GM18907 (cell line): ENCODE results near the gene RAB4B.
"Not testable (repeated sequence)": the region's sequence is repeated elsewhere in the genome, so short reads cannot be mapped to it uniquely, and the experiment has no call there.

Experiments
- ATAC-seq: cut with Tn5 transposase; IDR thresholded peaks from one replicate; pipeline ENCODE4 v1.9.1; 2021; ENCODE audit warnings: mild to moderate bottlenecking, moderate library complexity; ENCODE audit not compliant: unreplicated experiment

RAB4B gene, protein sequence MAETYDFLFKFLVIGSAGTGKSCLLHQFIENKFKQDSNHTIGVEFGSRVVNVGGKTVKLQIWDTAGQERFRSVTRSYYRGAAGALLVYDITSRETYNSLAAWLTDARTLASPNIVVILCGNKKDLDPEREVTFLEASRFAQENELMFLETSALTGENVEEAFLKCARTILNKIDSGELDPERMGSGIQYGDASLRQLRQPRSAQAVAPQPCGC

DNA sequence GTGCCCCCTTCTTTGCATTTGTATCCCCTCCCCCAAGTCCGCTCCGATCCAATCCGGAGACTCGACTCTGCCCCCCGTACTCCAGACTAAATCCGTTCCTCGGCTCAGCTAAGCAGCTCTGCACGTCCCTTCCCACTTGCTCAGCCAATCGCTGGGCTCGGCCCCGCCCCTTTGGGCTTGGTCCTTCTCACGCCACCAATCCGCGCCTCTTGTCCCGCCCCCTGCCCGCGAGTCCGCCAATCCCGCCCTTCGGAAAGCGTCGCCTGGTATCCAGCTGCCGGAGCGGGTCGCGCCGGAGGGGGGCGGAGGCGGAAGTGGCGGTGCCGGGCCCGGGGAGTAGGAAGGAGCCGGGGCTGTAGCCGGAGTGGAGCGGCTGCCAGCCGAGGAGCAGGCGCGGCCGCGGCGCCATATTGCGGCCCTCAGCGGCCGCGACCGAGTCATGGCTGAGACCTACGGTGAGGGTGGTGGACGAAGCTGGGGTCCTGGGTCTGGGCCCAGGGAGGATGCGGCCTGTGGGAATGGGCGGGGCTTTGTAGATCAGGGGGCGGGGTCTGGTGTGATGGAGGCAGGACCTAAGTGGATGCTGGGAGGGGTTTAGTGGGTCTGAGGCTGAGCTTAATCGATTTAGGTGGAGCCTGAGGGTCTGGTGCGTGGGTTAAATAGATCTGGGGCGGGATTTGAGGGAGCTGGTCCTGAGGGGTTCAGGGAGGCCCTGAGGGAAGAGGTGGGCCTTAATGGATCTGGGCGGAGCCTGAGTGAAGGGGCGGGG lies at the start of gene RAB4B:
RAB4B (plus strand) TSS at position 311 of the 769 bp plus-strand sequence; CDS start at position 440, 129 bp downstream.
- ATAC-seq = peak; percentile 64

DNA sequence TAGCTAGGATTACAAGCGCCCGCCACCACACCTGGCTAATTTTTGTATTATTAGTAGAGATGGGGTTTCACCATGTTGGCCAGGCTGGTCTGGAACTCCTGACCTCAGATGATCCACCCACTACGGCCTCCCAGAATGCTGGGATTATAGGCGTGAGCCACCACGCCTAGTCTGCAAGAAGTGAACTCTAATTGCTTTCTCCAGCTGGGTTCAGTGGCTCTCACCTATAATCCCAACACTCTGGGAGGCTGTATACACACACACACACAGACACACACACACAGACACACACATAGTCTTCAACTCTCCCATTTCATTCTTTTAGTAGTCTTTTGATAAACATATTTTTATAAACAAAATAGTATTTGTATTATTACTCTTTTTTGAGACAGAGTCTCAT lies 48.0 kb upstream of the RAB4B start:
- ATAC-seq = not testable (repeated sequence)

DNA sequence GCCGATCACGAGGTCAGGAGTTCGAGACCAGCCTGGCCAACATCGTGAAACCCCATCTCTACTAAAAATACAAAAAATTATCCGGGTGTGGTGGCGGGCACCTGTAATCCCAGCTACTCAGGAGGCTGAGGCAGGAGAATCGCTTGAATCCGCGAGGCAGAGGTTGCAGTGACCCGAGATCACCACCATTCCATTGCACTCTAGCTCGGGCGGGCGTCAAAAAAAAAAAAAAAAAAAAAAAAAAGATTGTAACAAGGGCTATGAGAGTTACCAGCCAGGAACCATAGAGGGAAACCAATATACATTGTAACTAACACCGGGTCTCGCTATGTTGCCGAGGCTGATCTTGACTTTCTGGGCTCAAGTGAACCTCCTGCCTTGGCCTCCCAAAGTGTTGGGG lies 45.7 kb upstream of the RAB4B start:
- ATAC-seq = not testable (repeated sequence)

DNA sequence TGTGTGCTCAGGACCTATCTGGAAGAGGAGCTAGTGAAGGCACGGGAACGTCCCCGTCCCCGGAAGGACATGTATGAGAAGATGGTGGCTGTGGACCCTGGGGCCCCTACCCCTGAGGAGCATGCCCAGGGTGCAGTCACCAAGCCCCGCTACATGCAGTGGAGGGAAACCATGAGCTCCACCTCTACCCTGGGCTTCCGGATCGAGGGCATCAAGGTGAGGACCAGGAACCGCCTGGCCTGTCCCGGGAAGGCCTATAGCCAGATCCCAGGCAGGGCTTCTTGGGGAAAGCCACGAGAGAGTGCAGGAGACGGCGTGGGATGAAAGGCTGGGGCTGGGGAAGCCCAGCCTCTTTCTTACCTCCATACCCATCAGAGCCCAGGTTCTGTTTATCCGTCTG lies 44.9 kb upstream of the RAB4B start:
- ATAC-seq = no peak

DNA sequence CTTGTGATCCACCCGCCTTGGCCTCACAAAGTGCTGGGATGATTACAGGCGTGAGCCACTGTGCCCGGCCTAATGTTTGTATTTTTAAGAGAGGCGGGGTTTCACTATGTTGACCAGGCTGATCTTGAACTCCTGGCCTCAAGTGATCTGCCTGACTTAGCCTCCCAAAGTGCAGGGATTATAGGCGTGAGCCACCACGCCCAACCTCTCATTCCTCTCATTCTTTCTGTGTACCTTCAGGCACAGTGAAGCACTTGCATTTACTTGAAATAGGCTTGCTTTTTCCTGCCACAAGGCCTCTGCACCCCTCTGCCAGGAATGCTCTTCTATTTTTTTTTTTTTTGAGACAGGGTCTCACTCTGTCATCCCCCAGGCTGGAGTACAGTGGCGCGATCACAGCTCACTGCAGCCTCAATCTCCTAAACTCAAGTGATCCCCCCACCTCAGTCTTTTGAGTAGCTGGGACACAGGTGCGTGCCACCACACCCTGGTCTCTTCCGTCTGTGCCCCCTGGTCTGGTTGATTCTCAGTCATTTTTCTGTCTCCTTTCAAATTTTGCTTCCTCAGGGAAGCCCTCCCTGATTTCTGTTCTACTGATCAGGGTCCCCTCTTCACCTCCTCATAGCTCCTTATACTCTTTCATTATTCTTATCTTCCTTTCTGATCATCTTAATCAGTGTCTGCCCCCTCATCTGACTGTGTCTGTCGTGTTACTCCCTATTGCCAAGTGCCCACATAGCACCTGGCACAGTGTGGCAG lies 42.9 kb upstream of the RAB4B start:
- ATAC-seq = no peak

DNA sequence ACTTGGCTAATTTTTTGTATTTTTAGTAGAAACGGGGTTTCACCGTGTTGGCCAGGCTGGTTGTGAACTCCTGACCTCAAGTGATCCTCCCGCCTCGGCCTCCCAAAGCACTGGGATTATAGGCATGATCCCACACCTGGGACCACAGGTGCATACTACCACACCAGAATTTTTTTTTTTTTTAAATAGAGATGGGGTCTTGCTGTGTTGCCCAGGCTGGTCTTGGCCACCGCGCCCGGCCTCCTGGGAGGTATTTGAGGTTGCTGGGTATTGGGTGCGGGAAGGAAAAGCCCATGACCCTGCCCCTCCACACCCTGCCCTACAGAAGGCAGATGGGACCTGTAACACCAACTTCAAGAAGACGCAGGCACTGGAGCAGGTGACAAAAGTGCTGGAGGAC lies 41.4 kb upstream of the RAB4B start:
- no peak for ATAC-seq

DNA sequence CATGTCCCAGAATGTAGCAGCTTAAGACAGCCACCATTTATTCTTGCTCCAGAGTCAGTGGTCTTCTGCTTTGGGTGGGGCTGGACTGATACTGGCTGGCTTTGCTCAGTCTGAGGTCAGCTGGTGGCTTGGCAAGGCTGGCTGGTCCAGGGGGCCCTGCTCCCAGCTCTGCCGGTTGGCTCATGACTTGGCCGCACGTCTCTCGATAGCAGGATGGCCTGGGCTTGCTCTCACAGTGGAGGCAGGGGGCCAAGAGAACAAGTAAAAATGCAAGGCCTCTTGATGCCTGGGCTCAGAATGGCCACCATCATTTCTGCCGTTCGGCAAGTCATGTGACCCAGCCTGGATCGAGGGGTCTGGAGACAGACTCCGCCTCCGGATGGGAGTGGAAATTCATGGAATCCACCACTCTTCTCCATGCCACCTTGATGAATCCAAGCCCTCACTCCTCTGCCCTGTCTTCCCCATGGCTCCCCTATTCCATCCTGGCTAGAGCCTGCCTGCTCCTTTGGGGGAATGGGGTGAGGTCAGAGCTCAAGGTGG lies 40.9 kb upstream of the RAB4B start:
- no peak for ATAC-seq

DNA sequence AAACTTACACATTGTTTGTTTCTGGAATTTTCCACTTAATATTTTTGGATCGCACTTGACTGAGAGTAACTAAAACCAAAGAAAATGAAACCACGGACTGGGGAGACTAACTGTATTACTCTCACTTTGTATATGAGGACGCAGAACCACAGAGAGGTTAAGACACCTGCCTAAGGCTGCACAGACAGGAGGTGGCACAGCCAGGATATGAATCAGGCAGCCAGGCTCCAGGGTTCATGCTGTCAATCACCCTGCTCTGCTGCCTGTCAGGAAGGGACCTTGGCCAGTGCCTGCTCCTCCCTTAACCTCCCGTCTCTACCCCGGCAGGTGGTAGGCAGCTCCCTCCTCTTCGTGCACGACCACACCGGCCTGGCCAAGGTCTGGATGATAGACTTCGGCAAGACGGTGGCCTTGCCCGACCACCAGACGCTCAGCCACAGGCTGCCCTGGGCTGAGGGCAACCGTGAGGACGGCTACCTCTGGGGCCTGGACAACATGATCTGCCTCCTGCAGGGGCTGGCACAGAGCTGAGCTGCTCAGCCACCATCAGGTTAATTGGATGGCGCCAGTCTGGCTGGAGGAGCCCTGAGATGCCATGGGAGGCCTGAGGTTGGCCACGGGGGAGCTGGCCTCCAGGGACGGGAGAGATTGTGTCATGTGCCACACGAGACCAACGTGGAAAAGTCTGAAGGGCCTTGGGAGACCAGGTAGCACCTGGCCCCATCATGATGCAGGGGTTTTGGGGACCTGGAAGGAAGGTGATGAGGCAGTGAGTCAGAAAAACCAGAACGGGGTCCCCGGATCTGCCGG lies 38.8 kb upstream of the RAB4B start:
- no peak for ATAC-seq

DNA sequence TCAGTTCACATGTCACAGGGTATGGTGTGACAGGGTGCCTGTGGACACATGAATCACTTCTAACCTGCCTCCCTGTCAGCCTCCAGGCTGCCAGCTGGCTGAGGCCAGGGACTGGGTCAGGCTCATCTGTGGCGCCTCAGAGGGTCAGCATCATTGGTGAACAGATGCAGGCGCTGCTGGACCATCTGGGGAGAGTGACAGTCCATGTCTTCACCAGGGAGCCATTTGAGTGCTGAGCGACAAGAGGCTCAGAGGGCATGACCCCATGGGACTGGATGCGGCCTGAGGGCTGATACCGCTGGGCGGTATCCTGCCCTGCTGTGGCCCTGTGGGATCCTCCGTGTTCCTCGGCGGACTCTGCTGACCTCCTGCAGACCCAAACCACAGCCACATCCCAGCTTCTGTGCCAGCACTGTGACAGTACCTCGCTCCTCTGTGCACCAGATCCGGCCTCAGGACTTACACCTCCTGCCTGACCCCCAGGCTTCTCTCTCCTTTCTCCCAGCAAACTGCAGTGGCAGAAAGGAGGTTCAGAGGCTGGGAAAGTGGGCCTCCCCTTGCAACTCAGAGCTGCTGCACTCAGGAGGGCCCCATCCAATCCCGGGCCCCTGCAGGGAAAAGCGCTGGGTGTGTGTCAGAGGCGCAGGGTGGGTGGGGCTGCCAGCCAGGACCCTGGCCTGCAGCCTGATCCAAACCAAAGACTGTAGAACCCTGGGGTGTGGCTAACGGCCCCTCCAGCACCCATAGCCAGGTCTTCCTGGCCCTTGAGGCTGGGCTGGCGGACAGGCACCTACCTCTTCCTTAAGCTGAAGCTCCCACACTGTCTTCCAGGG lies 38.0 kb upstream of the RAB4B start:
- no peak for ATAC-seq

DNA sequence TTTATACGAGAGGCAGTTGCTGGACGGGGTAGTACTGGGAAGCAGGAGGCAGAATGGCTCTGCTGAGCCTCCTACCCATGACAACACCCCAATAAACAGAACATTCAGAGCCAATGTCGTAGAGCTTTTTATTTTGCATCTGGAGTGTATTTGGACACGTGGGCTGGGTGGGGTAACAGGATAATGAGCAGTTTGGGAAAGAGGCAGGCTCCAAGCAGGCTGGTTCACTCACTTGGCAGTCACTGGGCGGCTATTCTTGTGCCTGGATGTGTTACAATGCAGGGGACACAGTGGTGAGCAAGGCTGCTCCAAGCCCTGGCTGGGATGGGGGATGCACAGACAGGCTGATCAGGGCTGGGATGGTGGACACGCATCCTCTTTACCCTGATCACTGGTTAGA lies 37.3 kb upstream of the RAB4B start:
- ATAC-seq = no peak

DNA sequence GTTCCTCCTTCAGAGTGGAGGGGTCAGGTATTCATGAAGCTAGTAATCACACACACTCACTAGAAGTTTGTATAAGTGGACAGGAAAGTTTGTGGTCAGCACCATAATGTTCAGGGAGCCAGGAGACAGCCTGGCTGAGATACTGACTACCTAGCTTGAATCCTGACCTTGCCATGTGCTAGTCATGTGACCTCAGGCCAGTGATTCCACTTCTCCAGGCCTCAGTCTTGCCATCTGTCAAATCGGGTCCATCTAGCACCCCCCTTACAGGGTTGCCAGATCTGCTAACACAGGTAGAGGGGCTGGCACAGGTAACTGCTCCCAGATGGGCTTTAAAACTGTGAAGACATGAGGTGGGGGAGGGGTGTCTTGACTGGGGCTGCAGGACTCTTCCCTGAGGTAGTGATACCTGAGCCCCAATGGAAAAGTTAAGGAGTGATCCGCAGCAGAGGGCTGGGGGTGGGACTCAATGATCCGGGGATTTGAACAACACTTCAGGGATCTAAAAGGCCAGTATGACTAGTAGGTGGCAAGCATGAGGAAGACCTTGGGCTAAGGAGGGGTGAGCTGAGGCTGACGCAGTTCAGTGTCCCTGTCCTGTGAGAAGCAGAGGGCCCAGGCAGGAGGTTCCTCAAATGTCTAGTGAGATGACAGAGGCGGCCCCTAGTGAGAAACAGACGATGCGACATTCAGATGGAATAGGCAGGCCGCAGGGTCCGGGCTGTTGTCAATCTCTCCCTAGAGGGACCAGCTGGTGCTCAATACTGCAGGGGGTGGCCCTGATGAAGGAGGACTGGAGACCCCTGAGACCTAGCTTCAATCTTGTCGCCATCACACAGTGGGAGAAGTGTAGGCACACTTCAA lies 36.3 kb upstream of the RAB4B start:
- ATAC-seq = no peak

DNA sequence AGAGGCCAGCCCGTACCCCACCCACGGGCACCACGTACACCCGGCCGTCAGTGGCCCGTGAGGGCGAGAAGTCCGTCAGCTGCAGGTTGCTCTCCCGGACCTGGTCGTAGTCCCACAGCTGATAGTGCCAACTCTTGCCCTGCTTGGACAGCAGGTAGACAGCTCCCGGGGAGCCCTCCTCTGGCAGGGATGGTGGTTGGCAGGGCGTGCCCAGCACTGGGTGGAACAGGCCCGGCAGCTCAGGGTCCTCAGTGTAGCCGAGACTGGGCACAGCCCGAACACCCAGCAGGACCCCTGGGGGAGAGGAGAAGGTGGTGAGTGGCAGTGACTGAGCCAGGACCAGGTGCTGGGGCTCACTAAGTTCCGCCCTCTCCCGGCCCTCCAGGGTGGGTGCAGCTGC lies 35.6 kb upstream of the RAB4B start:
- no peak for ATAC-seq

DNA sequence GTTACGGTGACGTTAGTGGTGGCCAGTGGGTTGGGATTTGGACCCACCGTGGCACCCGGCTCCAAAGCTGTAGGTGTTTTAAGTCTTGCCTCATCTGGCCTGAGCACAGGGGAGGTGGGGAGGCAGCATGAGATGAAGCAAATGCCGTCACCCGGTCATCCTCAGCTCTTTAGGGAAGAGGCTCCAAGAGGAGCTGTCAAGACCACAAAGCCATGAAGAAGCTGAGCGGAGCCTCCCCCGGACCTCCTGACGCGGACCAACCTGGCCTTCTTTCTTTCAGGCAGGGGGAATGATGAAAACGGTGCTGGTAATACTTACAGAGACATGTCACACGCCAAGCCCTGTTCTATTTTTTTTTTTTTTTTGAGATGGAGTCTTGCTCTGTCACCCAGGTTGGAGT lies 35.2 kb upstream of the RAB4B start:
- no peak for ATAC-seq

DNA sequence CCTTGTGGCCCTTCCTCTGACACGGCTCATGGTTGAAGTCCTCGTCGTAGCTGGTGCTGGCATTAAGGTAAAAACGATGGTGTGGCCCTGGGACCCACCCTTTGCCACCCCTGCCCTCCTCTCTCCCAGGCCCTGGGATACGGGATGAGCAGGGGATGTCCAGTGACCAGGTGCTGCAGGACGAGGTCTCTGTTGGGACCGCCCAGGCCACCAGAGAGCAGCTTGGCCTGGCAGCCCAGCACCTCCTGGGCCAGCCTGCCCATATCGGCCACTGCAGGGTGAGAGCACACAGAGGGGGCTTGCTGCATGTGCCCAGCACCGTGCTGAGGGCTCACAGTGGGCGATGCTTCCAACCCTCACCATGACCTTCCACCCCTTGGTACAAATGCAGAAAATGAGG lies 34.1 kb upstream of the RAB4B start:
- ATAC-seq = no peak

DNA sequence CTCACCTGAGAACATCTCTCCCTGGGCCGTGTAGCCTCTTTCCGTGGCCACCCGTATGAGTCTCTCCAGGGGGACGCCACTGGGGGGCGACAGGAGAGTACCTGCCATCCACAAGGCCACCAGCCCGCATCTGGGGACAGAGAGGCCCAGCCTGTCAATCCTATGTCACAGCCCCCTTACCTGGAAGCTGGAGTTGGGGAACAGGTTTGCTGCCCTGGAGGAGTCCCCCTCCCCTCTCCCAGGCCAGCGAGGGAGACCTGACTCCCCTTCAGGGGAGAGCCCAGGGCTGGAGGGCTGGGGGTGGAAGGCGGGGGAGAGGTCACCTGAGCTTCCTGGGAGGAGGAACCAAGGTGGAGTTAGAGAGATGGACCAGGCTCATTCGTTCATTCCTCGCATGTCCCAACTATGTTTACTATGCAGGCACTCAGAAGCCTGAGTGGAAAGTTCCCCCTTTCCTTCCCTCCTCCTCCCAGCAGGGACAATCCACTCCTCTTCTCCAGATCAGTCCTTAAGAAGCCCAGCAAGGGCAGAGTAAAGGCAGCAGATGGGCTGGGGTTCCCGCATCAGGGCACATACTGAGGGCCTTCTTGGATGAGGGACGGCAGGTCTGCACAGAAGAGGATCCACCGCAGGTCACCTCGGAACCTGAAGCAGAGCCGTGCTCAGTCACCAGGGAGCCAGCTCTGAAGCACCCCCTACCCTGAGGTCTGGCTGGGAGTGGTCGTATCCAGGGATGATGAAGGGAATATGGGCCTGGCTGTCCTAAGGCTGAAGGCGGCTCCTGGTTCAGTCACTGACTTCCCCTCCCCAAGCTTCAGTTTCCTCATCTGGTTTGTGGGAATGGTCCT lies 33.3 kb upstream of the RAB4B start:
- no peak for ATAC-seq

DNA sequence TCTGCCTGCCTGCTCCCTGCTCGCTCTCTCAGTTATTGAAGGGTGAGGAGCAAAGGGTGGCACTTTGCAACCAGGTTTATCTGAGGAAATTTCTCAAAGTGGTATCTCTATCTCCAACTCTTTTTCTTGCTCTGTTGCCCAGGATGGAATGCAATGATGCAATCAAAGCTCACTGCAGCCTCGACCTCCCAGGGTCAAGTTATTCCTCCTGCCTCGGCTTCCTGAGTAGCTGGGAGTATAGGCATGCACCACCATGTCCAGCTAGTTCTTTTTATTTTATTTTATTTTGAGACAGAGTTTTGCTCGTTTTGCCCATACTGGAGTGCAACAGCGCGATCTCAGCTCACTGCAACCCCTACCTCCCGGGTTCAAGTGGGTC lies 32.7 kb upstream of the RAB4B start:
- ATAC-seq = no peak

DNA sequence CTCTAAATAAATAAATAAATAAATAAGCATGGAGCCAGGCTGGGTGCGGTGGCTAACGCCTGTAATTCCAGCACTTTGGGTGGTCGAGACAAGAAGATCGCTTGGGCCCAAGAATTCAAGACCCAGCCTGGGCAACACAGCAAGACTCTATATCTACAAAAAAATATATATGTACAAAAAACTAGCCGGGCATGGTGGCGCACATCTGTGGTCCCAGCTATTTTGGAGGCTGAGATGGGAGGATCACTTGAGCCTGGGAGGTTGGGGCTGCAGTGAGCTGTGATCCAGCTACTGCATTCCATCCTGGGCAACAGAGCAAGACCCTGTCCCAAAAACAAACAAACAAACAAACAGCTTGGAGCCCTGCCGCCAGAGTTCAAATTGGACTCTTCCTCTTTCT lies 30.5 kb upstream of the RAB4B start:
- ATAC-seq = no peak
